Esophagus squamous epithelium (tissue), 4 donors: ENCODE measurements around the gene ABCB11.

ENCODE experiments used
- POLR2A ChIP-seq, 4 donors: fragments of 450-650 bp; IDR thresholded peaks; one replicate each; pipeline ENCODE4 v1.6.1; 2017; ENCODE audit warnings: antibody characterized with exemption in 4 of 4, mild to moderate bottlenecking in 4 of 4, moderate library complexity in 3 of 4
- TF ChIP-seq, protein P1 (sequence below), 6 experiments: fragments of 450-650 bp in 4 of 6; fragments of 200-600 bp in 2 of 6; sonication (generic) in 2 of 6; IDR thresholded peaks; one replicate each; pipeline ENCODE4 v1.5.1; 2016 to 2019; ENCODE audit warnings: antibody characterized with exemption in 6 of 6, mild to moderate bottlenecking in 4 of 6, moderate library complexity in 4 of 6

- TF ChIP-seq, protein P1, sequence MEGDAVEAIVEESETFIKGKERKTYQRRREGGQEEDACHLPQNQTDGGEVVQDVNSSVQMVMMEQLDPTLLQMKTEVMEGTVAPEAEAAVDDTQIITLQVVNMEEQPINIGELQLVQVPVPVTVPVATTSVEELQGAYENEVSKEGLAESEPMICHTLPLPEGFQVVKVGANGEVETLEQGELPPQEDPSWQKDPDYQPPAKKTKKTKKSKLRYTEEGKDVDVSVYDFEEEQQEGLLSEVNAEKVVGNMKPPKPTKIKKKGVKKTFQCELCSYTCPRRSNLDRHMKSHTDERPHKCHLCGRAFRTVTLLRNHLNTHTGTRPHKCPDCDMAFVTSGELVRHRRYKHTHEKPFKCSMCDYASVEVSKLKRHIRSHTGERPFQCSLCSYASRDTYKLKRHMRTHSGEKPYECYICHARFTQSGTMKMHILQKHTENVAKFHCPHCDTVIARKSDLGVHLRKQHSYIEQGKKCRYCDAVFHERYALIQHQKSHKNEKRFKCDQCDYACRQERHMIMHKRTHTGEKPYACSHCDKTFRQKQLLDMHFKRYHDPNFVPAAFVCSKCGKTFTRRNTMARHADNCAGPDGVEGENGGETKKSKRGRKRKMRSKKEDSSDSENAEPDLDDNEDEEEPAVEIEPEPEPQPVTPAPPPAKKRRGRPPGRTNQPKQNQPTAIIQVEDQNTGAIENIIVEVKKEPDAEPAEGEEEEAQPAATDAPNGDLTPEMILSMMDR (IDR thresholded peaks at IDR 0.05), result no peak
- TF ChIP-seq POLR2A (IDR thresholded peaks at IDR 0.05), result no peak
Observed at GRCh38 chr2:168910330-168910729, 120.8 kb downstream of the ABCB11 start.
